Measurements from ENCODE around the gene SYS1. TPM values are rescaled to one million over a fixed set of nuclear protein-coding genes. Genes with fewer than 3 reads are reported as not detected.

SYS1 gene
- polyA plus RNA-seq, 1 donor from 2014 or later = 16.1 TPM

DNA sequence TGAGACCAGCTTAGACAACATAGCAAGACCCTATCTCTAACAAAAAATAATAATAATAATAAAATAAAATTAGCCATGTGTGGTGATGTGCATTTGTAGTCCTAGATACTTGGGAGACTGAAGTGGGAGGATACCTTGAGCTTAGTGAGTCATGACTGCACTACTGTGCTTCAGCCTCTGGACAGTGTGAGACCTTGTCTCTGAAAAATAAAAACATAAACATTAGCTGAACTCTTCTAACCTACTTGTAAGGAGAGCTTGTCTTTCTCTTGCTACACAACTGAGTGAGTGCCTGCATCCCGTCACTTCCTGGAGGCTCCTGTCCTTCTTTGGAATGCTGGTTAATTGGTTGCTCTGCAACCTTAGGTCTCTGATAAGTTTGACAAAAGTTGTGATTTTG is 40.0 kb downstream of the SYS1 start:
- no peak overlapping the region for H3K4me3 ChIP-seq (ENCODE audit: low read length)

GRCh38 chr20:45404438-45404837 is 41.5 kb downstream of the SYS1 start:
- H3K36me3 ChIP-seq (ENCODE audit: insufficient read depth, low read length) = no peaks in the 10 kb centered on the region
- H2AFZ ChIP-seq (ENCODE audit: low read depth, low read length) = no peak overlapping the region
- no peak overlapping the region for H3K9ac ChIP-seq (ENCODE audit: low read length)
- TF ChIP-seq, protein P1, sequence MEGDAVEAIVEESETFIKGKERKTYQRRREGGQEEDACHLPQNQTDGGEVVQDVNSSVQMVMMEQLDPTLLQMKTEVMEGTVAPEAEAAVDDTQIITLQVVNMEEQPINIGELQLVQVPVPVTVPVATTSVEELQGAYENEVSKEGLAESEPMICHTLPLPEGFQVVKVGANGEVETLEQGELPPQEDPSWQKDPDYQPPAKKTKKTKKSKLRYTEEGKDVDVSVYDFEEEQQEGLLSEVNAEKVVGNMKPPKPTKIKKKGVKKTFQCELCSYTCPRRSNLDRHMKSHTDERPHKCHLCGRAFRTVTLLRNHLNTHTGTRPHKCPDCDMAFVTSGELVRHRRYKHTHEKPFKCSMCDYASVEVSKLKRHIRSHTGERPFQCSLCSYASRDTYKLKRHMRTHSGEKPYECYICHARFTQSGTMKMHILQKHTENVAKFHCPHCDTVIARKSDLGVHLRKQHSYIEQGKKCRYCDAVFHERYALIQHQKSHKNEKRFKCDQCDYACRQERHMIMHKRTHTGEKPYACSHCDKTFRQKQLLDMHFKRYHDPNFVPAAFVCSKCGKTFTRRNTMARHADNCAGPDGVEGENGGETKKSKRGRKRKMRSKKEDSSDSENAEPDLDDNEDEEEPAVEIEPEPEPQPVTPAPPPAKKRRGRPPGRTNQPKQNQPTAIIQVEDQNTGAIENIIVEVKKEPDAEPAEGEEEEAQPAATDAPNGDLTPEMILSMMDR (IDR thresholded peaks at IDR 0.05; ENCODE audit: poor library complexity, severe bottlenecking) = no peak
- TF ChIP-seq TAF1 (IDR thresholded peaks at IDR 0.05; ENCODE audit: low read depth) (no peak), RAD21 (conservative IDR thresholded peaks at IDR 0.05) (no peak), EP300 (conservative IDR thresholded peaks at IDR 0.05; ENCODE audit: poor library complexity, severe bottlenecking) (no peak), SMC3 (conservative IDR thresholded peaks at IDR 0.05; ENCODE audit: poor library complexity) (no peak), POLR2AphosphoS5 (IDR thresholded peaks at IDR 0.05) (no peak), MXI1 (conservative IDR thresholded peaks at IDR 0.05; ENCODE audit: poor library complexity, severe bottlenecking) (no peak), EZH2 (IDR thresholded peaks at IDR 0.05; ENCODE audit: borderline replicate concordance, insufficient read depth, low read length, poor library complexity, severe bottlenecking) (no peak)
- TF ChIP-seq, protein P2, sequence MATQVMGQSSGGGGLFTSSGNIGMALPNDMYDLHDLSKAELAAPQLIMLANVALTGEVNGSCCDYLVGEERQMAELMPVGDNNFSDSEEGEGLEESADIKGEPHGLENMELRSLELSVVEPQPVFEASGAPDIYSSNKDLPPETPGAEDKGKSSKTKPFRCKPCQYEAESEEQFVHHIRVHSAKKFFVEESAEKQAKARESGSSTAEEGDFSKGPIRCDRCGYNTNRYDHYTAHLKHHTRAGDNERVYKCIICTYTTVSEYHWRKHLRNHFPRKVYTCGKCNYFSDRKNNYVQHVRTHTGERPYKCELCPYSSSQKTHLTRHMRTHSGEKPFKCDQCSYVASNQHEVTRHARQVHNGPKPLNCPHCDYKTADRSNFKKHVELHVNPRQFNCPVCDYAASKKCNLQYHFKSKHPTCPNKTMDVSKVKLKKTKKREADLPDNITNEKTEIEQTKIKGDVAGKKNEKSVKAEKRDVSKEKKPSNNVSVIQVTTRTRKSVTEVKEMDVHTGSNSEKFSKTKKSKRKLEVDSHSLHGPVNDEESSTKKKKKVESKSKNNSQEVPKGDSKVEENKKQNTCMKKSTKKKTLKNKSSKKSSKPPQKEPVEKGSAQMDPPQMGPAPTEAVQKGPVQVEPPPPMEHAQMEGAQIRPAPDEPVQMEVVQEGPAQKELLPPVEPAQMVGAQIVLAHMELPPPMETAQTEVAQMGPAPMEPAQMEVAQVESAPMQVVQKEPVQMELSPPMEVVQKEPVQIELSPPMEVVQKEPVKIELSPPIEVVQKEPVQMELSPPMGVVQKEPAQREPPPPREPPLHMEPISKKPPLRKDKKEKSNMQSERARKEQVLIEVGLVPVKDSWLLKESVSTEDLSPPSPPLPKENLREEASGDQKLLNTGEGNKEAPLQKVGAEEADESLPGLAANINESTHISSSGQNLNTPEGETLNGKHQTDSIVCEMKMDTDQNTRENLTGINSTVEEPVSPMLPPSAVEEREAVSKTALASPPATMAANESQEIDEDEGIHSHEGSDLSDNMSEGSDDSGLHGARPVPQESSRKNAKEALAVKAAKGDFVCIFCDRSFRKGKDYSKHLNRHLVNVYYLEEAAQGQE (IDR thresholded peaks at IDR 0.05; ENCODE audit: borderline replicate concordance) = no peak
- no peaks in the 10 kb centered on the region for H3K9me2 ChIP-seq (ENCODE audit: insufficient read depth, low read length)
- no peak overlapping the region for H3K4me3 ChIP-seq (ENCODE audit: low read length)
- no peaks in the 10 kb centered on the region for H3F3A ChIP-seq (ENCODE audit: insufficient read depth, low read length, poor library complexity, severe bottlenecking)
- H4K20me1 ChIP-seq (ENCODE audit: insufficient read depth) = no peaks in the 10 kb centered on the region
- H3K27me3 ChIP-seq (ENCODE audit: insufficient read depth, low read depth, low read length) = peaks cover 19% of the 10 kb centered on the region
- H3K79me2 ChIP-seq (replicated peaks; ENCODE audit: insufficient read depth, low read length) = no peaks in the 10 kb centered on the region
- H3K27ac ChIP-seq (ENCODE audit: low read length) = no peak overlapping the region
- H3K9me3 ChIP-seq (ENCODE audit: low read length) = peaks cover 7% of the 10 kb centered on the region
- no peak overlapping the region for H3K4me2 ChIP-seq (ENCODE audit: low read length)

More for the DNA sequence above, 40.0 kb downstream of the SYS1 start:
- no peaks in the 10 kb centered on the region for H3K9me2 ChIP-seq (ENCODE audit: insufficient read depth, low read length)
- no peaks in the 10 kb centered on the region for H4K20me1 ChIP-seq (ENCODE audit: insufficient read depth)
- H2AFZ ChIP-seq (ENCODE audit: low read depth, low read length) = no peak overlapping the region
- H3K79me2 ChIP-seq (replicated peaks; ENCODE audit: insufficient read depth, low read length) = no peaks in the 10 kb centered on the region
- no peak overlapping the region for H3K27ac ChIP-seq (ENCODE audit: low read length)
- no peaks in the 10 kb centered on the region for H3F3A ChIP-seq (ENCODE audit: insufficient read depth, low read length, poor library complexity, severe bottlenecking)
- H3K36me3 ChIP-seq (ENCODE audit: insufficient read depth, low read length) = no peaks in the 10 kb centered on the region
- H3K9me3 ChIP-seq (ENCODE audit: low read length) = peaks cover 7% of the 10 kb centered on the region
- H3K9ac ChIP-seq (ENCODE audit: low read length) = no peak overlapping the region
- H3K4me2 ChIP-seq (ENCODE audit: low read length) = no peak overlapping the region
- peaks cover 19% of the 10 kb centered on the region for H3K27me3 ChIP-seq (ENCODE audit: insufficient read depth, low read depth, low read length)
- TF ChIP-seq SMC3 (conservative IDR thresholded peaks at IDR 0.05; ENCODE audit: poor library complexity) = no peak
- no peak for TF ChIP-seq MXI1 (conservative IDR thresholded peaks at IDR 0.05; ENCODE audit: poor library complexity, severe bottlenecking)
- TF ChIP-seq RAD21 (conservative IDR thresholded peaks at IDR 0.05) = no peak
- no peak for TF ChIP-seq TAF1 (IDR thresholded peaks at IDR 0.05; ENCODE audit: low read depth)
- no peak for TF ChIP-seq EP300 (conservative IDR thresholded peaks at IDR 0.05; ENCODE audit: poor library complexity, severe bottlenecking)

All from neural cell (in vitro differentiated cells).